Lung (tissue), 12 donors: ENCODE results near the gene SELPLG. TPM values are rescaled to one million over a fixed set of nuclear protein-coding genes. Genes with fewer than 3 reads are reported as not detected.

ENCODE experiments used
- ATAC-seq: fragments of 200-7000 bp; cut with Tn5 transposase; one replicate; pipeline ENCODE4 v1.9.1; 2020; ENCODE audit warnings: moderate number of reproducible peaks; ENCODE audit not compliant: insufficient read depth, low FRiP score
- DNase-seq, 3 donors: peaks; one replicate each; pipeline ENCODE4 v3.0.0-alpha.2; 2013 to 2017
- H3K27ac ChIP-seq, 2 donors: one replicate each; pipeline ENCODE4 v1.5.1; 2013; ENCODE audit warnings: mild to moderate bottlenecking in 2 of 2, moderate library complexity in 2 of 2, control low read depth in 1 of 2, inconsistent platforms in 1 of 2, low read depth in 1 of 2, low read length in 1 of 2
- H3K27me3 ChIP-seq, 3 donors: one replicate each; pipeline ENCODE4 v1.5.1; 2013; ENCODE audit warnings: low read length in 2 of 3; ENCODE audit not compliant: control insufficient read depth in 3 of 3, insufficient read depth in 3 of 3
- H3K36me3 ChIP-seq, 4 donors: one replicate each; pipeline ENCODE4 v1.5.1; 2013; ENCODE audit warnings: low read length in 4 of 4, mild to moderate bottlenecking in 1 of 4, moderate library complexity in 1 of 4; ENCODE audit not compliant: control insufficient read depth in 4 of 4, insufficient read depth in 4 of 4
- H3K4me1 ChIP-seq, 5 donors: one replicate each; pipeline ENCODE4 v1.5.1; 2013; ENCODE audit warnings: low read length in 5 of 5, mild to moderate bottlenecking in 2 of 5, moderate library complexity in 1 of 5; ENCODE audit not compliant: control insufficient read depth in 5 of 5, insufficient read depth in 5 of 5
- H3K4me3 ChIP-seq: one replicate; pipeline ENCODE4 v1.5.1; 2013; ENCODE audit warnings: mild to moderate bottlenecking, control low read depth, moderate library complexity
- H3K9ac ChIP-seq, 2 donors: one replicate each; pipeline ENCODE4 v1.5.1; 2013; ENCODE audit warnings: low read length in 2 of 2, control low read depth in 1 of 2; ENCODE audit not compliant: insufficient read depth in 1 of 2
- H3K9me3 ChIP-seq, 4 donors: one replicate each; pipeline ENCODE4 v1.5.1; 2013; ENCODE audit warnings: low read length in 3 of 4, mild to moderate bottlenecking in 1 of 4, moderate library complexity in 1 of 4; ENCODE audit not compliant: control insufficient read depth in 4 of 4, insufficient read depth in 3 of 4
- CTCF ChIP-seq: IDR thresholded peaks from 2 replicates; pipeline ENCODE4 v1.5.1; 2012; ENCODE audit warnings: mild to moderate bottlenecking; ENCODE audit errors: control extremely low read depth, extremely low read depth
- WGBS, 2 donors: extraction: QIAGEN DNeasy Blood & Tissue Kit; methylation state at CpG; one replicate each; pipeline ENCODE4 v1.1.7; 2013; 5-methylcytosine and 5-hydroxymethylcytosine counted together
- polyA plus RNA-seq, 2 donors: library from polyadenylated mRNA; stranded (reverse); fragments of 200-250 nt; gene quantifications; one replicate each; pipeline ENCODE4 v1.2.1, GENCODE V29; 2013
- total RNA-seq, 2 donors: library from RNA; depleted of rRNA in 1 of 2; stranded (reverse); fragments of >200 nt in 1 of 2; gene quantifications; one replicate each; pipeline ENCODE4 v1.2.1, GENCODE V29; 2014 to 2021
- donor health status: control.
- donor health status: control.
- donor health status: Bipolar disorder and iron deficiency.
- donor health status: healthy.
- donor health status: DM: yes; HTN: yes; CAD: no.

Gene SELPLG
- total and polyA plus RNA-seq, 4 donors: 11.3 to 97.0 (median 30.5) TPM

DNA sequence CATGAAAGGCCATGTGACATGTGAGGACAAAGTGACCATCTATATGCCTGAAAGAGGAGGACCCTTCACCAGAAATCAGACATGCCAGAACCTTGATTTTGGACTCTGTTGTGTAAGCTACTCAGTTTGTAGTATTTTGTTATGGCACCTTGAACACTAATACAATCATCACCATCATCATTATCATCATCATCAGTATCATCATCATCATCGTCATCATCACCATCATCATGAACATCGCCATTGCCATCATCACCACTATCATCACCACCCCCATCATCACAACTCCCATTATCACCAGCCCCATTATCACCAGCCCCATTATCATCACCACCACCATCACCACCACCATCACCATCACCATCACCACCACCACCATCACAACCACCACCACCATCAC, 55.4 kb downstream of the SELPLG start:
- no peaks in the 10 kb centered on the region for H3K36me3 ChIP-seq
- no peak overlapping the region for H3K9ac ChIP-seq
- no peak for TF ChIP-seq CTCF
- ATAC-seq: no peak
- peaks cover 0 to 13% (median 7%) of the 10 kb centered on the region in 5 donors for H3K4me1 ChIP-seq
- no peak for DNase-seq
- H3K4me3 ChIP-seq: no peak overlapping the region
- H3K9me3 ChIP-seq: no peaks in the 10 kb centered on the region
- 56 to 97% methylated on average over 2 of the region's 2 CpGs for WGBS, 2 donors
- no peaks in the 10 kb centered on the region for H3K27me3 ChIP-seq
- H3K27ac ChIP-seq: no peak overlapping the region

- no peak overlapping the region for H3K4me3 ChIP-seq
- no peaks in the 10 kb centered on the region for H3K9me3 ChIP-seq
- no peak for DNase-seq
- no peak overlapping the region for H3K9ac ChIP-seq
- H3K36me3 ChIP-seq: no peaks in the 10 kb centered on the region
- no peak for TF ChIP-seq CTCF
- H3K27me3 ChIP-seq: no peaks in the 10 kb centered on the region
- no peak overlapping the region for H3K27ac ChIP-seq
- ATAC-seq: no peak
- peaks cover 0 to 13% (median 7%) of the 10 kb centered on the region in 5 donors for H3K4me1 ChIP-seq
Observed at GRCh38 chr12:108577458-108577857, 56.2 kb downstream of the SELPLG start.

GRCh38 chr12:108576660-108577234, 56.9 kb downstream of the SELPLG start:
- Histone ChIP-seq H3K36me3 (no peaks in the 10 kb centered on the region), H3K4me1 (peaks cover 0 to 14% (median 7%) of the 10 kb centered on the region in 5 donors), H3K9ac (no peak overlapping the region), H3K27ac (no peak overlapping the region), H3K9me3 (no peaks in the 10 kb centered on the region), H3K27me3 (no peaks in the 10 kb centered on the region), H3K4me3 (no peak overlapping the region)
- ATAC-seq: no peak
- DNase-seq: peak in 1 of 3 donors; percentile 39
- no peak for TF ChIP-seq CTCF
- WGBS, 2 donors: 55 to 66% methylated on average over 6 of the region's 6 CpGs
